Neuronal stem cell (in vitro differentiated cells): ENCODE results near the gene PRDM11.

Experiments used
- DNase-seq: peaks from one replicate; pipeline ENCODE4 v3.0.0-alpha.2; 2013; ENCODE audit warnings: low spot score
- H2AFZ ChIP-seq: one replicate; pipeline ENCODE4 v1.6.1; 2013; ENCODE audit warnings: mild to moderate bottlenecking, low read length, inconsistent platforms
- H2AK5ac ChIP-seq: 2 replicates; pipeline ENCODE4 v1.6.1; 2013; ENCODE audit warnings: low read depth, mild to moderate bottlenecking, inconsistent platforms, low read length, moderate library complexity, mixed read lengths
- H2BK120ac ChIP-seq: 2 replicates; pipeline ENCODE4 v1.6.1; 2013; ENCODE audit warnings: low read depth, mild to moderate bottlenecking, inconsistent platforms, low read length, moderate library complexity, mixed read lengths
- H2BK12ac ChIP-seq: one replicate; pipeline ENCODE4 v1.6.1; 2013; ENCODE audit warnings: low read length, inconsistent platforms
- H2BK15ac ChIP-seq: 2 replicates; pipeline ENCODE4 v1.6.1; 2013; ENCODE audit warnings: mild to moderate bottlenecking, low read length, inconsistent platforms, mixed read lengths
- H2BK5ac ChIP-seq: one replicate; pipeline ENCODE4 v1.6.1; 2013; ENCODE audit warnings: inconsistent platforms, mild to moderate bottlenecking, low read length, moderate library complexity
- H3K14ac ChIP-seq: one replicate; pipeline ENCODE4 v1.6.1; 2013; ENCODE audit warnings: low read length, inconsistent platforms
- H3K18ac ChIP-seq: 2 replicates; pipeline ENCODE4 v1.6.1; 2013; ENCODE audit warnings: low read length, inconsistent platforms
- H3K23ac ChIP-seq: 2 replicates; pipeline ENCODE4 v1.6.1; 2013; ENCODE audit warnings: low read depth, mild to moderate bottlenecking, mixed read lengths, low read length, inconsistent platforms; ENCODE audit not compliant: poor library complexity
- H3K27ac ChIP-seq: replicated peaks from 3 replicates; pipeline ENCODE4 v1.5.1; 2013; ENCODE audit warnings: low read length, inconsistent platforms
- H3K27me3 ChIP-seq, 3 experiments: 2 replicates each; pipeline ENCODE4 v1.6.1; 2013; ENCODE audit warnings: low read length in 3 of 3, mild to moderate bottlenecking in 2 of 3, inconsistent platforms in 1 of 3, low read depth in 1 of 3, mixed read lengths in 1 of 3, moderate library complexity in 1 of 3; ENCODE audit not compliant: control insufficient read depth in 3 of 3, insufficient read depth in 3 of 3
- H3K36me3 ChIP-seq, 2 donors: replicated peaks in 1 of 2; 2 replicates each; pipeline ENCODE4 v1.6.1; 2013; ENCODE audit warnings: low read length in 2 of 2; ENCODE audit not compliant: control insufficient read depth in 2 of 2, insufficient read depth in 2 of 2
- H3K4ac ChIP-seq: 2 replicates; pipeline ENCODE4 v1.6.1; 2013; ENCODE audit warnings: inconsistent platforms, mild to moderate bottlenecking, low read length, moderate library complexity
- H3K4me1 ChIP-seq, 2 donors: 1 replicate in 1 of 2; 2 replicates in 1 of 2; pipeline ENCODE4 v1.6.1; 2013; ENCODE audit warnings: low read length in 2 of 2, low read depth in 1 of 2; ENCODE audit not compliant: control insufficient read depth in 2 of 2, insufficient read depth in 1 of 2
- H3K4me2 ChIP-seq: one replicate; pipeline ENCODE4 v1.6.1; 2013; ENCODE audit warnings: mild to moderate bottlenecking, low read length, inconsistent platforms; ENCODE audit not compliant: insufficient read depth, poor library complexity, severe bottlenecking
- H3K4me3 ChIP-seq, 2 donors: 2 replicates each; pipeline ENCODE4 v1.5.1; 2013; ENCODE audit warnings: low read length in 2 of 2, mild to moderate bottlenecking in 2 of 2, inconsistent platforms in 1 of 2, moderate library complexity in 1 of 2
- H3K79me1 ChIP-seq: one replicate; pipeline ENCODE4 v1.6.1; 2013; ENCODE audit warnings: low read depth, mild to moderate bottlenecking, inconsistent platforms, low read length, moderate library complexity
- H3K9ac ChIP-seq: one replicate; pipeline ENCODE4 v1.6.1; 2013; ENCODE audit warnings: mild to moderate bottlenecking, low read depth, low read length, inconsistent platforms; ENCODE audit not compliant: poor library complexity
- H3K9me3 ChIP-seq, 2 donors: replicated peaks in 1 of 2; 2 replicates each; pipeline versions ENCODE3 to v1.6.1; 2013; ENCODE audit warnings: low read length in 2 of 2, mild to moderate bottlenecking in 2 of 2, inconsistent platforms in 1 of 2, low read depth in 1 of 2, mixed read lengths in 1 of 2, moderate library complexity in 1 of 2; ENCODE audit not compliant: control insufficient read depth in 2 of 2, insufficient read depth in 1 of 2
- H4K8ac ChIP-seq: one replicate; pipeline ENCODE4 v1.6.1; 2013; ENCODE audit warnings: low read depth, mild to moderate bottlenecking, inconsistent platforms, low read length, moderate library complexity
- H4K91ac ChIP-seq: one replicate; pipeline ENCODE4 v1.6.1; 2013; ENCODE audit warnings: low read length, low read depth, mild to moderate bottlenecking, inconsistent platforms; ENCODE audit not compliant: poor library complexity
- WGBS, 2 donors: extraction: QIAGEN DNeasy Blood & Tissue Kit; methylation state at CpG; one replicate each; pipeline ENCODE4 v1.1.7; 2013; ENCODE audit warnings: missing lambda C conversion rate in 2 of 2, mixed read lengths in 1 of 2; ENCODE audit not compliant: insufficient read length in 2 of 2, insufficient replicate concordance in 1 of 2; ENCODE audit errors: extremely low coverage in 2 of 2; 5-methylcytosine and 5-hydroxymethylcytosine counted together

PRDM11 gene

GRCh38 chr11:45147891-45148675 is 1.6 kb downstream of the PRDM11 start:
- Histone ChIP-seq H2BK5ac (no peak overlapping the region), H3K4me1 (peaks cover 12 to 14% of the 10 kb centered on the region in 2 donors), H3K4ac (no peak overlapping the region), H3K14ac (no peak overlapping the region), H2AK5ac (no peak overlapping the region), H2AFZ (peak overlapping the region; percentile 86), H2BK15ac (no peak overlapping the region), H4K8ac (no peak overlapping the region), H3K79me1 (peaks cover 5% of the 10 kb centered on the region), H3K27me3 (peaks cover 0 to 18% (median 14%) of the 10 kb centered on the region in 3 experiments), H3K18ac (no peak overlapping the region), H2BK120ac (no peak overlapping the region), H3K4me2 (peak overlapping the region; percentile 94), H3K36me3 (no peaks in the 10 kb centered on the region), H3K23ac (no peak overlapping the region), H3K4me3 (peak overlapping the region in 1 of 2 donors; percentile 84), H3K9ac (no peak overlapping the region), H3K9me3 (peaks cover 0 to 7% of the 10 kb centered on the region in 2 donors), H4K91ac (no peak overlapping the region), H3K27ac (no peak overlapping the region), H2BK12ac (no peak overlapping the region)
- no peak for DNase-seq
- WGBS, 2 donors, result no CpG with 5 or more reads among the region's 12 CpGs

DNA sequence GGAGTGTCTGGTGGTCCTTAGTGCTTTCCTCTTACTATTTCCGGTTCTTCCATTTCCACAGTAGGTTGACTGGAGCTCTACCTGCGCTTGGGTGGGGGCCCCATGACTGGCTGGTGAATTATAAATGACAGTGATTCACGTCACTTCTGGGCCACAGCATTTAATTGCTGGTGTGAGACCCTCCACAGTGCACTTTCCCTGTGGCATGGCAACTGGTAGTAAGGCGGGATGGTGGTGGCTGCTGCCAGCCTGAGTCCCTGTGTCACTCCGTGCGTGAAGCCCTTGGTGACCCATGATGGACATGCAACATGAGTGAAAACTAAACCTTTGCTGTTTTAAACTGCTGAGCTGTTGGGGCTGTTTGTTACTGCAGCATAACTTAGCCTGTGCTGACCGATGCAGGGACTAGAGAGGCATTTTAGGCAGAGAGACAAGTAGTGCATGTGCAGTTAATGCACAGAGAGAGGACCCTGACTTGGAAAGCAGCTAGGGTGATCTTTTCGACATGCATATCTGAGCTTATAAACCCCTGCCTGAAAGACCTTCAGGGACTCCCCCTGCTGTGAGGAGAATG is 3.1 kb downstream of the PRDM11 start:
- Histone ChIP-seq H4K91ac (no peak overlapping the region), H3K27ac (no peak overlapping the region), H4K8ac (no peak overlapping the region), H2BK120ac (no peak overlapping the region), H3K36me3 (no peaks in the 10 kb centered on the region), H3K4me2 (no peak overlapping the region), H2AK5ac (no peak overlapping the region), H3K4me1 (peaks cover 12 to 14% of the 10 kb centered on the region in 2 donors), H3K27me3 (peaks cover 0 to 8% (median 6%) of the 10 kb centered on the region in 3 experiments), H3K14ac (no peak overlapping the region), H2BK15ac (no peak overlapping the region), H3K9ac (no peak overlapping the region), H3K18ac (no peak overlapping the region), H3K23ac (no peak overlapping the region), H2AFZ (no peak overlapping the region), H3K4ac (no peak overlapping the region), H2BK12ac (no peak overlapping the region), H3K9me3 (peaks cover 0 to 7% of the 10 kb centered on the region in 2 donors), H3K79me1 (peaks cover 7% of the 10 kb centered on the region), H3K4me3 (no peak overlapping the region), H2BK5ac (no peak overlapping the region)
- no CpG with 5 or more reads among the region's 8 CpGs for WGBS, 2 donors
- no peak for DNase-seq

GRCh38 chr11:45150301-45150700 is 3.9 kb downstream of the PRDM11 start:
- Histone ChIP-seq H2AFZ (no peak overlapping the region), H2AK5ac (no peak overlapping the region), H2BK5ac (no peak overlapping the region), H2BK15ac (no peak overlapping the region), H3K9ac (no peak overlapping the region), H4K91ac (no peak overlapping the region), H3K9me3 (peaks cover 0 to 7% of the 10 kb centered on the region in 2 donors), H3K36me3 (no peaks in the 10 kb centered on the region), H2BK120ac (no peak overlapping the region), H3K4me3 (no peak overlapping the region), H3K14ac (no peak overlapping the region), H3K4ac (no peak overlapping the region), H3K27me3 (peaks cover 0 to 2% (median under 1%) of the 10 kb centered on the region in 3 experiments), H3K18ac (no peak overlapping the region), H3K23ac (no peak overlapping the region), H3K27ac (no peak overlapping the region), H4K8ac (no peak overlapping the region), H3K4me1 (peaks cover 11 to 13% of the 10 kb centered on the region in 2 donors), H3K79me1 (peaks cover 7% of the 10 kb centered on the region), H2BK12ac (no peak overlapping the region), H3K4me2 (no peak overlapping the region)
- no peak for DNase-seq
- WGBS, 2 donors, result no CpG with 5 or more reads among the region's 2 CpGs

GRCh38 chr11:45150943-45151342 is 4.5 kb downstream of the PRDM11 start:
- Histone ChIP-seq H2BK5ac (no peak overlapping the region), H3K18ac (no peak overlapping the region), H4K8ac (no peak overlapping the region), H3K23ac (no peak overlapping the region), H3K27ac (no peak overlapping the region), H2BK12ac (no peak overlapping the region), H3K9me3 (peaks cover 0 to 7% of the 10 kb centered on the region in 2 donors), H3K14ac (no peak overlapping the region), H3K36me3 (no peaks in the 10 kb centered on the region), H3K27me3 (no peaks in the 10 kb centered on the region), H3K79me1 (peaks cover 7% of the 10 kb centered on the region), H3K4ac (no peak overlapping the region), H2BK15ac (no peak overlapping the region), H3K4me2 (no peak overlapping the region), H2BK120ac (no peak overlapping the region), H3K9ac (no peak overlapping the region), H2AK5ac (no peak overlapping the region), H2AFZ (no peak overlapping the region), H3K4me1 (peaks cover 5 to 7% of the 10 kb centered on the region in 2 donors), H3K4me3 (no peak overlapping the region), H4K91ac (no peak overlapping the region)
- DNase-seq, result no peak
- no CpG with 5 or more reads among the region's 4 CpGs for WGBS, 2 donors
